Measurements from ENCODE around the gene TOP2B. TPM values are rescaled to one million over a fixed set of nuclear protein-coding genes. Genes with fewer than 3 reads are reported as not detected.

The TOP2B gene
- total RNA-seq, 2 experiments from 2014 or later = 165 to 171 TPM

GRCh38 chr3:25683410-25683809, 18.7 kb upstream of the TOP2B start:
- H3K4me1 Mint-ChIP-seq (ENCODE audit: low read depth) = no peaks in the 10 kb centered on the region
- H3K9me3 Mint-ChIP-seq = no peaks in the 10 kb centered on the region
- ATAC-seq (no peak), DNase-seq (no peak)
- ChIA-PET POLR2A (no interaction called here), CTCF (no interaction called here)
- no peaks in the 10 kb centered on the region for H3K27me3 Mint-ChIP-seq
- H3K27ac Mint-ChIP-seq = no peak overlapping the region
- TF ChIP-seq CTCF (IDR thresholded peaks at IDR 0.05) = no peak
- intact Hi-C loops (cut with micrococcal nuclease) = no loop called here
- H3K36me3 Mint-ChIP-seq (ENCODE audit: low read depth) = no peaks in the 10 kb centered on the region
- H3K4me3 Mint-ChIP-seq = no peak overlapping the region

- ChIA-PET POLR2A (no interaction called here), CTCF (no interaction called here)
- TF ChIP-seq CTCF (IDR thresholded peaks at IDR 0.05) = no peak
- Mint-ChIP-seq H3K4me1 (ENCODE audit: low read depth) (no peaks in the 10 kb centered on the region), H3K27ac (no peak overlapping the region), H3K36me3 (ENCODE audit: low read depth) (no peaks in the 10 kb centered on the region), H3K27me3 (no peaks in the 10 kb centered on the region), H3K9me3 (no peaks in the 10 kb centered on the region), H3K4me3 (no peak overlapping the region)
- intact Hi-C loops (cut with micrococcal nuclease) = no loop called here
- DNase-seq = no peak
- no peak for ATAC-seq
Observed at GRCh38 chr3:25679642-25680302, 15.1 kb upstream of the TOP2B start.

GRCh38 chr3:25679166-25679565, 14.5 kb upstream of the TOP2B start:
- no peak overlapping the region for H3K27ac Mint-ChIP-seq
- H3K9me3 Mint-ChIP-seq = no peaks in the 10 kb centered on the region
- intact Hi-C loops (cut with micrococcal nuclease) = no loop called here
- H3K4me3 Mint-ChIP-seq = no peak overlapping the region
- no peak for DNase-seq
- H3K27me3 Mint-ChIP-seq = no peaks in the 10 kb centered on the region
- POLR2A ChIA-PET = no interaction called here
- TF ChIP-seq CTCF (IDR thresholded peaks at IDR 0.05) = no peak
- H3K4me1 Mint-ChIP-seq (ENCODE audit: low read depth) = no peaks in the 10 kb centered on the region
- ATAC-seq = no peak
- H3K36me3 Mint-ChIP-seq (ENCODE audit: low read depth) = no peaks in the 10 kb centered on the region
- CTCF ChIA-PET = no interaction called here

GRCh38 chr3:25678581-25678980, 13.9 kb upstream of the TOP2B start:
- TF ChIP-seq CTCF (IDR thresholded peaks at IDR 0.05) = no peak
- Mint-ChIP-seq H3K36me3 (ENCODE audit: low read depth) (no peaks in the 10 kb centered on the region), H3K27me3 (no peaks in the 10 kb centered on the region), H3K9me3 (no peaks in the 10 kb centered on the region), H3K4me3 (no peak overlapping the region), H3K4me1 (ENCODE audit: low read depth) (no peaks in the 10 kb centered on the region), H3K27ac (no peak overlapping the region)
- CTCF ChIA-PET = interaction anchor here (1.7 kb wide), 1 partner anchor 11 kb away, joined by 5 read pairs; no protein-coding TSS in a partner anchor
- ATAC-seq (no peak), DNase-seq (no peak)
- intact Hi-C loops (cut with micrococcal nuclease) = no loop called here
- POLR2A ChIA-PET = no interaction called here

GRCh38 chr3:25677121-25677520, 12.4 kb upstream of the TOP2B start:
- TF ChIP-seq CTCF (IDR thresholded peaks at IDR 0.05) = no peak
- H3K36me3 Mint-ChIP-seq (ENCODE audit: low read depth) = no peaks in the 10 kb centered on the region
- H3K9me3 Mint-ChIP-seq = no peaks in the 10 kb centered on the region
- no peaks in the 10 kb centered on the region for H3K27me3 Mint-ChIP-seq
- CTCF ChIA-PET = interaction anchor here (1.7 kb wide), 1 partner anchor 10 kb away, joined by 5 read pairs; no protein-coding TSS in a partner anchor
- POLR2A ChIA-PET = no interaction called here
- H3K4me1 Mint-ChIP-seq (ENCODE audit: low read depth) = no peaks in the 10 kb centered on the region
- DNase-seq (no peak), ATAC-seq (no peak)
- H3K4me3 Mint-ChIP-seq = no peak overlapping the region
- intact Hi-C loops (cut with micrococcal nuclease) = no loop called here
- no peak overlapping the region for H3K27ac Mint-ChIP-seq

All from activated CD8-positive, alpha-beta T cell treated with anti-CD3 and anti-CD28 coated beads for 36 hours (primary cell).